HFFc6 (cell line): Measurements from ENCODE around the gene RGCC. TPM values are rescaled to one million over a fixed set of nuclear protein-coding genes. Genes with fewer than 3 reads are reported as not detected.
"Not testable (repeated sequence)": the region's sequence is repeated elsewhere in the genome, so short reads cannot be mapped to it uniquely, and the experiment has no call there.

Source experiments
- DNase-seq: peaks from one replicate; pipeline ENCODE4 v3.0.0-alpha.2; 2018
- H3K27ac Mint-ChIP-seq: 2 replicates; pipeline ENCODE4 v1.8.0; 2020; ENCODE audit warnings: mild to moderate bottlenecking, mixed read lengths
- H3K27me3 Mint-ChIP-seq: 2 replicates; pipeline ENCODE4 v1.8.0; 2021; ENCODE audit warnings: mild to moderate bottlenecking, moderate library complexity, mixed read lengths; ENCODE audit not compliant: insufficient read depth
- H3K36me3 Mint-ChIP-seq: 2 replicates; pipeline ENCODE4 v1.8.0; 2021; ENCODE audit warnings: low read depth, mixed read lengths
- H3K4me1 Mint-ChIP-seq: 2 replicates; pipeline ENCODE4 v1.8.0; 2020; ENCODE audit warnings: low read depth, mixed read lengths
- H3K4me3 Mint-ChIP-seq: 2 replicates; pipeline ENCODE4 v1.8.0; 2020; ENCODE audit warnings: mild to moderate bottlenecking, moderate library complexity, mixed read lengths
- H3K9me3 Mint-ChIP-seq: 2 replicates; pipeline ENCODE4 v1.8.0; 2020; ENCODE audit warnings: mild to moderate bottlenecking, mixed read lengths
- total RNA-seq, 6 experiments: library from RNA; stranded (reverse); fragmentation: NEBNext Ultra II Directional; extraction: Animal tissue kit (Norgen Biotek cat#: 25700); gene quantifications; 2 replicates in 1 of 6; 3 replicates in 5 of 6; pipeline ENCODE4 v1.2.3, GENCODE V29; 2021
- TF ChIP-seq, protein P1 (sequence below): fragments of 200-600 bp; sonication (generic); IDR thresholded peaks from 2 replicates; pipeline ENCODE4 v1.5.0; 2021; ENCODE audit warnings: antibody characterized with exemption, mild to moderate bottlenecking

RGCC gene
- total RNA-seq, 6 experiments from 2014 or later: 0.43 TPM; not detected in 5

DNA sequence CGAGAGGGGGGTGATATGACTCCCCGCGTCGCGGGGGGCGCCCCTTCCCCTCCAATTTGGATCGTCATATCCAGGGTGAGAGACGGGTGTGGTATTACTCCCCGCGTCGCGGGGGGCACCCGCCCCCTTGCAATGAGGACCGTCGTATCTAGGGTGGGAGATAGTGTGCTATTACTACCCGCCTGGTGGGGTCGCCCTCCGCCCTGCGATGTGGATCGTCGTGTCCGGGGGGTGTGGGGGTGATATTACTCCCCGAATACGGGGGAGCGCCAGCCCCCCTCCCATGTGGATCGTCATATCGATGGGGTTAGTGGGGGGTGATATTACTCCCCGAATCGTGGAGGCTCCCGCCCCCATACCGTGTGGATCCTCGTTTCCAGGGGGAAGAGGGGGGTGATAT is 29.2 kb upstream of the RGCC start:
- Mint-ChIP-seq H3K27ac (no peak overlapping the region), H3K4me1 (peaks cover 7% of the 10 kb centered on the region), H3K9me3 (no peaks in the 10 kb centered on the region; the same call in 1 of the 2 replicates), H3K27me3 (peaks cover 9% of the 10 kb centered on the region), H3K4me3 (no peak overlapping the region), H3K36me3 (no peaks in the 10 kb centered on the region)
- TF ChIP-seq, protein P1, sequence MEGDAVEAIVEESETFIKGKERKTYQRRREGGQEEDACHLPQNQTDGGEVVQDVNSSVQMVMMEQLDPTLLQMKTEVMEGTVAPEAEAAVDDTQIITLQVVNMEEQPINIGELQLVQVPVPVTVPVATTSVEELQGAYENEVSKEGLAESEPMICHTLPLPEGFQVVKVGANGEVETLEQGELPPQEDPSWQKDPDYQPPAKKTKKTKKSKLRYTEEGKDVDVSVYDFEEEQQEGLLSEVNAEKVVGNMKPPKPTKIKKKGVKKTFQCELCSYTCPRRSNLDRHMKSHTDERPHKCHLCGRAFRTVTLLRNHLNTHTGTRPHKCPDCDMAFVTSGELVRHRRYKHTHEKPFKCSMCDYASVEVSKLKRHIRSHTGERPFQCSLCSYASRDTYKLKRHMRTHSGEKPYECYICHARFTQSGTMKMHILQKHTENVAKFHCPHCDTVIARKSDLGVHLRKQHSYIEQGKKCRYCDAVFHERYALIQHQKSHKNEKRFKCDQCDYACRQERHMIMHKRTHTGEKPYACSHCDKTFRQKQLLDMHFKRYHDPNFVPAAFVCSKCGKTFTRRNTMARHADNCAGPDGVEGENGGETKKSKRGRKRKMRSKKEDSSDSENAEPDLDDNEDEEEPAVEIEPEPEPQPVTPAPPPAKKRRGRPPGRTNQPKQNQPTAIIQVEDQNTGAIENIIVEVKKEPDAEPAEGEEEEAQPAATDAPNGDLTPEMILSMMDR: peak; percentile 37
- no peak for DNase-seq

DNA sequence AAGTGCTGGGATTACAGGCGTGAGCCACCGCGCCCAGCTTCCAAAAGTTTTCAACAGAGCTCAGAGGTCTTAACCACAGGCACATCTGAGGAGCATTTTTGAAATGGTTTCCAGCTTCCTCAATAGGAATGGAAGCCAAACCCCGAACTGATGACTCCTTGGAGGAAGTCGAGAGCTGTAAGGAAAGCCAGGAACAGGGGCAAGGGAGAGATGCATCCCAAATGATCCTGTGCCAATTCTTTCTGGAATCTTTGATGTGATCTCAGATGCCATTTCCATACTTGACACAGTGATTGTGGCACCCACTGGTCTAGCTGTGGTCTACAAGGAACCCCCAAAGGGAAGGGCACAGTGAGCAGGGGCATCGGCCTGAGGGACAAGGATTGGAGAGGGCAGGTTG is 23.3 kb upstream of the RGCC start:
- H3K9me3 Mint-ChIP-seq, DNase-seq, H3K4me3 Mint-ChIP-seq, H3K27me3 Mint-ChIP-seq, H3K27ac Mint-ChIP-seq, H3K36me3 Mint-ChIP-seq: not testable (repeated sequence)
- H3K4me1 Mint-ChIP-seq: peaks cover 14% of the 10 kb centered on the region

DNA sequence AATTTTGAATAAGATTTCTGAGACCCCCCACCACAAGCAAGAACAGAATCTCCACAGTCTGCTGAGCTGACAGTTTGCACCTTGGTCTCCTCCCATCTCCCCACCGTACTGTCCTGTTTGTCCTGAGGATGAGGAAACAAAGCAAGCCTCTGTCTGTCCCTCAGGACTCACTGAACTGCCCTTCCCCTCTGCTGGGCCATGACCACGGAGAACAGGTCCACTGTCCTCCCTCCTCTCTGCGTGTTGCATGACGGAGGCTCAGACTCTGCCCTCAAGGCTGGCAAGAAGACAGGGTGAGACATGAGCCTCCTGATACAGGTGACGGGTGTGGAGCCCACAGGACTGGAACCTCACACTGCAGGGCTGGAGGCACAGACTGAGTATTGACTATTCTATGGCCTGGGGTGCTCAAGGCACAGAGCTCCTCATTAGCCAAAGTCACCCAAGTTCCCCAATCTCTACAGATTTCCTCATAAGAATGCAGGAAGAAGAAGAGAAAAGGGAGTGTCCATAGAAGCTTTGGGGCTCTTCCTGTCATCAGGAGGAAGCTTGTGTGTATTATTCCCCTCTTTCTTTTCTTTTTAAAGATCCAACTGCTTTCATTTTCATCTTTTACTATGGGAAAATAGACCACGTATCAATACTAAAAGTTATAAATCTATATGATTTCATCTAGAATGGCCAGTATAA is 22.4 kb upstream of the RGCC start:
- TF ChIP-seq, protein P1: no peak
- no peak overlapping the region for H3K27ac Mint-ChIP-seq
- H3K9me3 Mint-ChIP-seq: no peaks in the 10 kb centered on the region
- peaks cover 14% of the 10 kb centered on the region for H3K4me1 Mint-ChIP-seq
- DNase-seq: no peak
- H3K4me3 Mint-ChIP-seq: peak overlapping the region; percentile 10; the same call in 1 of the 2 replicates
- peaks cover 8% of the 10 kb centered on the region for H3K27me3 Mint-ChIP-seq
- no peaks in the 10 kb centered on the region for H3K36me3 Mint-ChIP-seq

DNA sequence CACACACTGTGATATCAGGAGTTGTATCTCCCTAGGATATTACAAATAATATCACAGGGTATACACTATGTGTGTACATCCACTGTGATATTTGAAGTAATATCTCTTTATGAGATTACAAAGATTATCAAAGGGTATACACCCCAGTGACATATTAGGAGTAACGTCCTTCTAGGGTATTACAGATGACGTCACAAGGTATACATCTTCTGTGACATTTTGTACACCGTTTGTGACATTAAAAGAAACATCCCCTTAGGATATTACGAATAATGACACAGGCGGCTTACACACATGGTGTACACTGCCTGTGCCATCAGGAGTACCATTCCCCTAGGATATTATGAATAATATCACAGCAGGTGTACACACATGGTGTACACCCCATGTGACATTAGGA is 13.4 kb upstream of the RGCC start:
- no peaks in the 10 kb centered on the region for H3K4me1 Mint-ChIP-seq
- H3K36me3 Mint-ChIP-seq: no peaks in the 10 kb centered on the region
- peaks cover 8% of the 10 kb centered on the region for H3K27me3 Mint-ChIP-seq
- no peak overlapping the region for H3K4me3 Mint-ChIP-seq
- H3K27ac Mint-ChIP-seq: no peak overlapping the region
- no peak for DNase-seq
- no peaks in the 10 kb centered on the region for H3K9me3 Mint-ChIP-seq
- TF ChIP-seq, protein P1: no peak

DNA sequence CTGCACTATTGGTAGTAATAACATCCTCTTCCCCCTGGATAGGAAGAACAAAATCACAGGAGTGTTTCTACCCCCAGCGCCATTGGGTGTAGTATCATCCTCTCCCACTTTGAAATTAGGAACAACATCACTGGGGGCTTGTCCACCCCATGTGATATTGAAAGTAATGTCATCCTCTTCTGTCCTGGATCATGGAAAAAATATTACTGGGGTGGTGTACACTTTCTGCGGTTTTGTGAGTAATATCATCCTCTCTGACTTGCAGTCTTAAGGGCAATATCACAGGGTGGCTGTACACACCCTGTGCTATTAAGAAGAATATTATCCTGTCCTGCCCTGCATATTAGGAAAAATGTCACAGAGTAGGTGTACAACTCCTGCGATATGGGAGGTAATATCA is 4.9 kb upstream of the RGCC start:
- Mint-ChIP-seq H3K4me3 (no peak overlapping the region), H3K27me3 (peaks cover 18% of the 10 kb centered on the region)

DNA sequence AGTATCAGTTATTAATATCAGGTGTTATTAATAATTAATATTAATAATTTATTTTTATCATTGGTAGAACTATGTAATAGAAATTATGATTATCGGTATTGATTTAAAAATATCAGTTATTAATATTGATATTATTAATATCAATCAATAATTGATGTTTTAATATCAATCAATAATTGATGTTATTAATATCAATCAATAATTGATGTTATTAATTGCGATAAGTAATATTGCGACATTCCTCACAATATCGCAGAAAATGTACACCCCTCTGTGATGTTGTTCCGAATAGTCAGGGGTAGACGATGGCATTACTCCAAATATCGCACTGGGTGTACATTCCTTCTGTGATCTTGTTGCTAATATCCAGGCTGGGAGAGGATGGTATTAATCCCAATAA is 3.7 kb upstream of the RGCC start:
- peaks cover 18% of the 10 kb centered on the region for H3K27me3 Mint-ChIP-seq
- TF ChIP-seq, protein P1: no peak
- no peaks in the 10 kb centered on the region for H3K4me1 Mint-ChIP-seq
- no peaks in the 10 kb centered on the region for H3K9me3 Mint-ChIP-seq
- no peaks in the 10 kb centered on the region for H3K36me3 Mint-ChIP-seq
- no peak overlapping the region for H3K27ac Mint-ChIP-seq
- H3K4me3 Mint-ChIP-seq: no peak overlapping the region
- DNase-seq: no peak

More for the DNA sequence above, 4.9 kb upstream of the RGCC start:
- Mint-ChIP-seq H3K9me3 (no peaks in the 10 kb centered on the region), H3K27ac (no peak overlapping the region), H3K4me1 (no peaks in the 10 kb centered on the region), H3K36me3 (no peaks in the 10 kb centered on the region)
- no peak for DNase-seq
- TF ChIP-seq, protein P1: no peak
